K562 (cell line): ENCODE data around the gene IGFALS. TPM values are rescaled to one million over a fixed set of nuclear protein-coding genes. Genes with fewer than 3 reads are reported as not detected.

Experiments used
- CHD4 ChIP-seq: fragments of 200-600 bp; sonication (generic); IDR thresholded peaks from 3 replicates; pipeline ENCODE4 v1.6.1; 2012; ENCODE audit warnings: low read depth, mild to moderate bottlenecking, mixed read lengths, low read length, inconsistent platforms; ENCODE audit not compliant: insufficient read depth, insufficient replicate concordance, poor library complexity, severe bottlenecking
- COPS2 ChIP-seq: fragments of 450-650 bp; conservative IDR thresholded peaks from 2 replicates; pipeline ENCODE4 v1.6.1; 2016; ENCODE audit warnings: mild to moderate bottlenecking, moderate library complexity
- ERF ChIP-seq: fragments of 450-650 bp; formaldehyde crosslinking; IDR thresholded peaks from 2 replicates; pipeline ENCODE4 v1.4.0; 2020; ENCODE audit warnings: mild to moderate bottlenecking, mixed read lengths
- FIP1L1 ChIP-seq: fragments of 200-400 bp; formaldehyde crosslinking; IDR thresholded peaks from 2 replicates; pipeline ENCODE4 v1.6.1; 2018; ENCODE audit warnings: mild to moderate bottlenecking, low read depth, low read length; ENCODE audit not compliant: poor library complexity, severe bottlenecking
- FOSL1 ChIP-seq: fragments of 200-800 bp; sonication (Bioruptor generic); conservative IDR thresholded peaks from 2 replicates; pipeline ENCODE4 v1.6.1; 2016; ENCODE audit warnings: missing genetic modification characterization, missing compliant biosample characterization
- KHSRP ChIP-seq: fragments of 450-650 bp; IDR thresholded peaks from 2 replicates; pipeline ENCODE4 v1.6.1; 2017
- MED1 ChIP-seq: sonication (generic); formaldehyde crosslinking; IDR thresholded peaks from 2 replicates; pipeline ENCODE4 v1.8.1; 2023; ENCODE audit warnings: missing genetic modification reagents, borderline replicate concordance
- MTA3 ChIP-seq: fragments of 450-650 bp; formaldehyde crosslinking; IDR thresholded peaks from 2 replicates; pipeline ENCODE4 v1.6.1; 2017; ENCODE audit warnings: mild to moderate bottlenecking, borderline replicate concordance
- MYNN ChIP-seq, 2 experiments: sonication (generic); formaldehyde crosslinking in 1 of 2; IDR thresholded peaks; 2 replicates each; pipeline versions ENCODE4 v1.5.0 to v1.6.1; 2016 to 2020; ENCODE audit warnings: antibody characterized with exemption in 1 of 2, missing genetic modification reagents in 1 of 2
- NBN ChIP-seq: fragments of 450-650 bp; IDR thresholded peaks from 2 replicates; pipeline ENCODE4 v1.6.1; 2016; ENCODE audit warnings: low read depth, mild to moderate bottlenecking
- NONO ChIP-seq, 2 experiments: fragments of 200-400 bp in 1 of 2; fragments of 450-650 bp in 1 of 2; formaldehyde crosslinking in 1 of 2; IDR thresholded peaks; 2 replicates each; pipeline ENCODE4 v1.6.1; 2017; ENCODE audit warnings: low read depth in 2 of 2, mild to moderate bottlenecking in 2 of 2, moderate library complexity in 2 of 2, low read length in 1 of 2
- NUFIP1 ChIP-seq: fragments of 450-650 bp; IDR thresholded peaks from 2 replicates; pipeline ENCODE4 v1.6.1; 2018; ENCODE audit not compliant: partially characterized antibody
- RBM39 ChIP-seq: fragments of 200-400 bp; formaldehyde crosslinking; optimal IDR thresholded peaks from 2 replicates; pipeline ENCODE3; 2018; ENCODE audit warnings: low read depth, low read length
- SMARCA5 ChIP-seq: fragments of 450-650 bp; IDR thresholded peaks from 2 replicates; pipeline ENCODE4 v1.6.1; 2016
- TEAD4 ChIP-seq, 2 experiments: sonication (generic) in 1 of 2; formaldehyde crosslinking in 1 of 2; IDR thresholded peaks; 2 replicates each; pipeline versions ENCODE4 v1.6.1 to v1.8.0; 2012 to 2022; ENCODE audit warnings: borderline replicate concordance in 1 of 2, inconsistent platforms in 1 of 2, low read length in 1 of 2, mild to moderate bottlenecking in 1 of 2, missing genetic modification reagents in 1 of 2
- THRB ChIP-seq: fragments of 450-650 bp; formaldehyde crosslinking; conservative IDR thresholded peaks from 2 replicates; pipeline ENCODE4 v1.4.0; 2022; ENCODE audit warnings: mild to moderate bottlenecking, missing genetic modification characterization
- ZC3H4 ChIP-seq: sonication (generic); formaldehyde crosslinking; IDR thresholded peaks from 2 replicates; pipeline ENCODE4 v1.9.0; 2021; ENCODE audit warnings: missing genetic modification reagents, borderline replicate concordance
- ZNF165 ChIP-seq: fragments of 250-450 bp; sonication (Bioruptor Pico); IDR thresholded peaks from 2 replicates; pipeline ENCODE4 v1.4.0; 2020; ENCODE audit warnings: borderline replicate concordance
- ZNF174 ChIP-seq: fragments of 250-450 bp; sonication (Bioruptor Pico); IDR thresholded peaks from 2 replicates; pipeline ENCODE4 v1.4.0; 2020; ENCODE audit warnings: mild to moderate bottlenecking
- ZNF175 ChIP-seq: fragments of 200-800 bp; sonication (Bioruptor generic); IDR thresholded peaks from 2 replicates; pipeline ENCODE4 v1.6.1; 2016; ENCODE audit warnings: low read depth, mild to moderate bottlenecking, missing genetic modification characterization, missing compliant biosample characterization
- ZNF280B ChIP-seq: fragments of 250-450 bp; sonication (Bioruptor Pico); IDR thresholded peaks from 2 replicates; pipeline ENCODE4 v1.5.1; 2021; ENCODE audit warnings: mild to moderate bottlenecking
- polyA plus RNA-seq, 8 experiments: library from polyadenylated mRNA; depleted of rRNA in 4 of 8; stranded (reverse) in 5 of 8; unstranded in 3 of 8; fragments of >200 nt; fragmentation: Nextera tagmentation in 2 of 8; fragmentation: Illumina TruSeq in 1 of 8; extraction: Ambion mirVana in 2 of 8; extraction: Trizol in 1 of 8; gene quantifications; 2 replicates each; pipeline versions ENCODE4 v1.2.1 to v1.2.3, GENCODE V29; 2011 to 2014; ENCODE audit warnings: inconsistent platforms in 1 of 8, missing spikeins in 1 of 8
- total RNA-seq, 7 experiments: library from RNA; depleted of rRNA in 6 of 7; stranded (reverse); fragments of >200 nt in 6 of 7; fragmentation: Illumina TruSeq in 2 of 7; extraction: Trizol in 2 of 7; gene quantifications; 2 replicates each; pipeline versions ENCODE4 v1.2.1 to v1.2.3, GENCODE V29; 2011 to 2021; ENCODE audit warnings: low replicate concordance in 1 of 7
- TF ChIP-seq, protein P1 (sequence below), 2 experiments: fragments of 450-650 bp in 1 of 2; IDR thresholded peaks; 2 replicates each; pipeline ENCODE4 v1.6.1; 2011 to 2017; ENCODE audit warnings: low read depth in 2 of 2, antibody characterized with exemption in 1 of 2, borderline replicate concordance in 1 of 2, low read length in 1 of 2, mild to moderate bottlenecking in 1 of 2, mixed read lengths in 1 of 2; ENCODE audit not compliant: control insufficient read depth in 1 of 2

The IGFALS gene
- total and polyA plus RNA-seq, 9 of the 15 experiments (the other 6 are each of a cell fraction or from before 2014, with no cell fraction given), result not detected

DNA sequence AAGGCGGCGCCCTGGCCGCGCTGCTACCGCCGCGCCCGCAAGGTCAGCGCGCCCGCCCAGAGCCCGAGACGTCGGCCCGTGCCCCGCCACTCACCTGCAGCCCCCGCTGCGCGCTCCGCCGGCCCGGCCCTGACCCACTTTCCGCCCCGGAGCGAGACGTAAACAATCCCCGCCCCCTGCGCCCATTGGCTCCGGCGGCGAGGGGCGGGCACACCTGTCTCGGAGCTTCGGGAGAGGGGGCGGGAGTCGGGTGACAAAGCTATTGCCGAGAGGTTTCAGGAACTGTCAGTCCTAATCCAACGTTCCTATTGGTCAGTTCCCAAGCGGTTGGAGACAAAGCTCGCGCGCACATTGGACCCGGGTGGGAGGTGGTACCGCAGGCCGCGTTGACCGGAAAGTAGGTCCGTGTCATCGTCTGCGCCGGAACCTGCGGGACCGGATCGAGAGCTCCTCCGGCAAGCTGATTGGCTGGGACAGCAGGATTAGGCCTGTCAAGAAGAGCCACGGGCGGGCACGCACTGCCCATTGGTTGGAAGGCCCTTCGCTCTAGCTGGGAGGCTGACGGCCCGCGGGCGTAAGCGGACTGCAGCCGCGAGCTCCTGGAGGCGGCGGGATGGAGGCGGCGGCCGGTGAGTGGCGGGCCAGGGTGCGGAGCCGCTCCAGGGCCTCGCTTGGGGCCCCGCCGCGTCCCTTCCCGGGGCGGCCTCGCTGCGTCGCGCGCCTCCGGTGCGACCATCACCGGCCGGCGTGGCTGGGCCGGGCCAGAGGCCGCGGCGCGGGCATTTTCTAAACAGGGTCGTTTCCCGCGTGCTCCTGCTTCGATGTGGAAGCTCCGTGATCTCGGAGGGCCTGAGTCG lies 10.9 kb downstream of the IGFALS start, which contains the start of the genes NUBP2 and SPSB3 (continued):
- TF ChIP-seq, protein P1, sequence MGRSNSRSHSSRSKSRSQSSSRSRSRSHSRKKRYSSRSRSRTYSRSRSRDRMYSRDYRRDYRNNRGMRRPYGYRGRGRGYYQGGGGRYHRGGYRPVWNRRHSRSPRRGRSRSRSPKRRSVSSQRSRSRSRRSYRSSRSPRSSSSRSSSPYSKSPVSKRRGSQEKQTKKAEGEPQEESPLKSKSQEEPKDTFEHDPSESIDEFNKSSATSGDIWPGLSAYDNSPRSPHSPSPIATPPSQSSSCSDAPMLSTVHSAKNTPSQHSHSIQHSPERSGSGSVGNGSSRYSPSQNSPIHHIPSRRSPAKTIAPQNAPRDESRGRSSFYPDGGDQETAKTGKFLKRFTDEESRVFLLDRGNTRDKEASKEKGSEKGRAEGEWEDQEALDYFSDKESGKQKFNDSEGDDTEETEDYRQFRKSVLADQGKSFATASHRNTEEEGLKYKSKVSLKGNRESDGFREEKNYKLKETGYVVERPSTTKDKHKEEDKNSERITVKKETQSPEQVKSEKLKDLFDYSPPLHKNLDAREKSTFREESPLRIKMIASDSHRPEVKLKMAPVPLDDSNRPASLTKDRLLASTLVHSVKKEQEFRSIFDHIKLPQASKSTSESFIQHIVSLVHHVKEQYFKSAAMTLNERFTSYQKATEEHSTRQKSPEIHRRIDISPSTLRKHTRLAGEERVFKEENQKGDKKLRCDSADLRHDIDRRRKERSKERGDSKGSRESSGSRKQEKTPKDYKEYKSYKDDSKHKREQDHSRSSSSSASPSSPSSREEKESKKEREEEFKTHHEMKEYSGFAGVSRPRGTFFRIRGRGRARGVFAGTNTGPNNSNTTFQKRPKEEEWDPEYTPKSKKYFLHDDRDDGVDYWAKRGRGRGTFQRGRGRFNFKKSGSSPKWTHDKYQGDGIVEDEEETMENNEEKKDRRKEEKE (IDR thresholded peaks at IDR 0.05; ENCODE audit: borderline replicate concordance in 1 of 2, control insufficient read depth in 1 of 2, low read depth in 2 of 2, low read length in 1 of 2), result no peak
- TF ChIP-seq KHSRP, result peak; percentile 77
- no peak for TF ChIP-seq TEAD4 (IDR thresholded peaks at IDR 0.05; ENCODE audit: low read length)
- no peak for TF ChIP-seq TEAD4 (CRISPR knock-in tag; IDR thresholded peaks at IDR 0.05; ENCODE audit: borderline replicate concordance)
- TF ChIP-seq ZNF165, result no peak
- TF ChIP-seq CHD4, result no peak
- TF ChIP-seq RBM39, result no peak
- TF ChIP-seq FIP1L1, result peak; percentile 5
- TF ChIP-seq NBN, result no peak; the same call in 1 of the 2 replicates
- TF ChIP-seq SMARCA5, result no peak
- no peak for TF ChIP-seq ZNF175 (CRISPR knock-in tag)
- TF ChIP-seq COPS2, result no peak
- TF ChIP-seq NUFIP1, result no peak
- TF ChIP-seq MED1 (CRISPR knock-in tag), result no peak
- TF ChIP-seq ERF (CRISPR knock-in tag), result no peak
- no peak for TF ChIP-seq ZNF174 (CRISPR knock-in tag)
- peak; percentile 77; the same call in 1 of the 2 replicates for TF ChIP-seq MTA3
- no peak for TF ChIP-seq FOSL1 (tag)
- peak in 1 of 2 experiments; percentile 82; a peak in 2 of 4 replicates for TF ChIP-seq NONO (IDR thresholded peaks at IDR 0.05; ENCODE audit: low read depth in 2 of 2, low read length in 1 of 2)
- TF ChIP-seq THRB (CRISPR knock-in tag), result no peak
- no peak for TF ChIP-seq ZC3H4 (CRISPR knock-in tag)
- no peak for TF ChIP-seq MYNN (IDR thresholded peaks at IDR 0.05)
- TF ChIP-seq MYNN (CRISPR knock-in tag; IDR thresholded peaks at IDR 0.05), result no peak
- TF ChIP-seq ZNF280B (CRISPR knock-in tag), result no peak
